Measurements from ENCODE around the gene JSRP1.

The JSRP1 gene

GRCh38 chr19:2208975-2209374, 47.2 kb downstream of the JSRP1 start:
- TF ChIP-seq, protein P1, sequence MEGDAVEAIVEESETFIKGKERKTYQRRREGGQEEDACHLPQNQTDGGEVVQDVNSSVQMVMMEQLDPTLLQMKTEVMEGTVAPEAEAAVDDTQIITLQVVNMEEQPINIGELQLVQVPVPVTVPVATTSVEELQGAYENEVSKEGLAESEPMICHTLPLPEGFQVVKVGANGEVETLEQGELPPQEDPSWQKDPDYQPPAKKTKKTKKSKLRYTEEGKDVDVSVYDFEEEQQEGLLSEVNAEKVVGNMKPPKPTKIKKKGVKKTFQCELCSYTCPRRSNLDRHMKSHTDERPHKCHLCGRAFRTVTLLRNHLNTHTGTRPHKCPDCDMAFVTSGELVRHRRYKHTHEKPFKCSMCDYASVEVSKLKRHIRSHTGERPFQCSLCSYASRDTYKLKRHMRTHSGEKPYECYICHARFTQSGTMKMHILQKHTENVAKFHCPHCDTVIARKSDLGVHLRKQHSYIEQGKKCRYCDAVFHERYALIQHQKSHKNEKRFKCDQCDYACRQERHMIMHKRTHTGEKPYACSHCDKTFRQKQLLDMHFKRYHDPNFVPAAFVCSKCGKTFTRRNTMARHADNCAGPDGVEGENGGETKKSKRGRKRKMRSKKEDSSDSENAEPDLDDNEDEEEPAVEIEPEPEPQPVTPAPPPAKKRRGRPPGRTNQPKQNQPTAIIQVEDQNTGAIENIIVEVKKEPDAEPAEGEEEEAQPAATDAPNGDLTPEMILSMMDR (IDR thresholded peaks at IDR 0.05), result no peak

DNA sequence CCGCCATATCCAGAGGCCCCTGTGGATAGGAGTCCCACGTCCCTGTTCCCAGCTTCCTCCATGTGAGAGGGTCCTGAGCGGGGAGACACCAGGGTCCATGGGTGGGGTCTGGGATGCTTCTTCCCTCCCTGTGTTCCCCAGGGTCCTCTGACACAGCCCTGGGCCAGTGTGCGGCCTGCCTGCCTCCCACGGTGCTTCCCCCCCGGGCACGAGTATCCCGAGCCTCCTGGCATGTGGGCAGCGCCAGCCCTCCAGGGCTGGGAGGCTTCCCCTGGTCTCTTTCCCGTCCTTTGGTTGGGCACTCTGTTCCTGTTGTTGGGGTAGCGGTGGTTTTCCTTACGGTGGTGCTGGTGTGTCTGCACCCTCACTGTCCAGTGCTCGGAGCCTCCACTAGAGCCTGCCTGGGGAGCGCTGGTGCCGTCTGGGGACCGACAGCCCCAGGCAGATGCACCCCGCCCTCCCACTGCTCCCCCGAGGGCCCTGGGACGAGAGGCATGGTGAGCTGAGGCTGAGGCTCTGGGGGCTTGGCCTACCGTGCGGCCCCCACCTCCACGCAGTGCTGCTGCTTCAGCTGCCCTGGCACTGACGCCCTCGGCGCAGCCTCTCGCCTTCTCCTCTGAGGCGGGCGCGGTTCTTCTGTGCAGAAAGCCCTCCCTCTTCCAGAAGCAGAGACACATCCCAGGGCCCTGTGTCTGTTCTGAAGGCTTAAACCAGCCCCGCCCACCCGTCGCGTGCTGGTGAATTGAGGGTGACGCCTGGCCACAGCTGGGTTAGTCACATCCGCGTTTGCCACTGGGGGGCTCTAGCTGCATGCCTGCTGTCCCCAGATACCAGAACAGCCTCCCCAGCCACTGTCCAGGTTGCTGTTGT, 48.0 kb downstream of the JSRP1 start:
- TF ChIP-seq, protein P1 (IDR thresholded peaks at IDR 0.05), result no peak

DNA sequence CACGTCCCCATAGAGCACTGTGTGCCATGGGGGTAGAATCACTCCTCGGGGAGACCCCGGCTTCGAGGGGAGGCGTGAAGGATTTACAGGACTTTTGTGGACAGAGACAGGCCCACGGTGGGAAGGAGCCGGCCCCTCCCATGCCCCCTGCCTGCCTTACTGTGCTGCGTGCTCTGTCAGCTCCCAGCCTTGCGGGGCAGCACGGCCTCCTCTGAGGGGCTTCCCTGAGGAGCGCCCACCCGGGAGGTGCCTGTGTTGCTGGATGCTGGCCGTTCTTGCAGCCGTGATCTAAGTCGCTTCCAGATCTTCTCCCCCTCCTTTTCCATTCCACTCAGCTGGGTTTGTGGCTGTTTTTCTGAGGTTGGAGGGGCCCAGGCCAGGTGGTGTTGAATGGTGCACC, 49.2 kb downstream of the JSRP1 start:
- TF ChIP-seq, protein P1 (IDR thresholded peaks at IDR 0.05), result no peak

- TF ChIP-seq, protein P1 (IDR thresholded peaks at IDR 0.05), result no peak
Measured at GRCh38 chr19:2202366-2202765, 53.9 kb downstream of the JSRP1 start.
